ENCODE results near the gene CCDC174.
A peak's percentile ranks its signal among the peaks of the same experiment; 100 is the strongest.
"Not testable (repeated sequence)": the region's sequence is repeated elsewhere in the genome, so short reads cannot be mapped to it uniquely, and the experiment has no call there.

The CCDC174 gene

GRCh38 chr3:14651440-14652251 lies at the start of gene CCDC174:
CCDC174 (plus strand) TSS chr3:14651762; CDS start chr3:14651837, 75 bp downstream.
- DNase-seq: peak; percentile 94

DNA sequence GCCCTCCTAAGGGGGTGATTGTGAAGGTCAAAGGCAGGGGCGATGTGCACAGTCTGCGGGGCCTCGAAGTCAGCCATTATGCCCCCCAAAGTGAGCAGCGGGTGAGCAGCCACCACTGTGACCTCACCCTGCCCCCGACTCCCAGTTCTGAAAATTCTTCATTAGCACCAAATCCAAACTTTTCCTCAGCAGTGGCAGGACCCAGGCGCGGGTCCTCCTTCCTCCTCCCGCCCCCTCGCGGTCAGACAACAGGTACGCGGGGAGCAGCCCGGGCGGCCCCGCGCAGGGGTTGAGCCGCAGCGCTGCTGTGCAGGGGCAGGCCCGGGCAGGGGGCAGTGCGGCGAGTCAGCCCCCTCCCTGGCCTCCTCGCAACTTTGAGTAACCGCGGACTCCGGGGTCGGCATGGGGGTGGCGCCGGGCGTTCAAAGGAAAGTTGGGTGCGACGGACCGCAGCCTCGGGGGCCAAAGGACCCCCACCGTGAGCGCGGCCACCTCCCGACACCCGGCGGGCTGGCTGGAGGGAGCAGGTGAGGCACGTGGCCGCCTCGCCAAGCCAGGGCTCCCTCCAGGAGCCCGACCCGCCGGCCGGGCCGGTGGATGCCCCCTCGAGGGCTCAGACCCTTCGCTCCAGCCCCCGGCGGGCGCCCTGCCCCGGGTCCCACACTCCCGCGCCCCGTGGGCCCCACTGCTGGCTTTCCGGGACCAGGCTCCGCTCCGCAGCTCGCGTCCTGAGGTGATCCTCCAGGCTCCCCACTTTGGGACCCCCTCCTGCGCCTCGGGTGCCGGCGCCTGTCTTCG lies 49.4 kb upstream of the CCDC174 start:
- DNase-seq: no peak

GRCh38 chr3:14602804-14603644 lies 48.5 kb upstream of the CCDC174 start:
- DNase-seq: no peak

DNA sequence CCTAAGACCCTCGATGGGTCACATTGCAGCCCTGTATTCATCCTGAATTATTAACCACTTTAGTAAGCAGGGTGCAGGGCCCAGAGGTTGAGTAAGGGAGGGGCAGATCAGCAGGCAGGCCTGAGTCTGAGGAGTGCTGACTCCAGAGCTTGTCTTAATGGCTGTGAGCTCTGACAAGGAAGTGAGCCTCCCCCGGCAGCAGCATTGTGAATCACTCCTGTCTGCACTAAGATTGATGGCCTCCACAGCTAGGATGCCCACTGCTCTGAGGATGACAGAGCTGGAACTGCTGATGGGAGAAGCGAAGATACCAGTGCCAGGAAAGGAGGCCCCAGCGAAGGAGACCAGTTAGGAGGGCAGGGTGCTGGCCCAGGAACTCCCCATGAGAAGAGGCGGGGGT lies 46.5 kb upstream of the CCDC174 start:
- no peak for DNase-seq

GRCh38 chr3:14605744-14606143 lies 45.8 kb upstream of the CCDC174 start:
- DNase-seq: no peak

GRCh38 chr3:14606669-14607339 lies 44.8 kb upstream of the CCDC174 start:
- DNase-seq: no peak

GRCh38 chr3:14608298-14608697 lies 43.3 kb upstream of the CCDC174 start:
- DNase-seq: no peak

DNA sequence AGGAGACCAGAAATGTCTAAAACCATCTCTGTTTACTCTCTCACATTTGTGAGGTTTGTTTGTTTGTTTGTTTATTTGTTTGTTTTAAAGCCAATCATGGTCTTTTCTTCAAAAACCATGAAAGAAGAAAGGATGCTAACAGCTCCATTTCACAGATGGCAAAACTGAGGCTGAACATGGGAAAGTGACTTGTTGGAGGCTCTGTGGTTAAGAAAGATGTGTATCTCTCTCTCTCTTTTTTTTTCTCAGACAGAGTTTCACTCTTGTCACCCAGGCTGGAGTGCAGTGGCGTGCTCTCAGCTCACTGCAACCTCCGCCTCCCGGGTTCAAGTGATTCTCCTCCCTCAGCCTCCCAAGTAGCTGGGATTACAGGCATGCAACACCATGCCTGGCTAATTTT lies 42.5 kb upstream of the CCDC174 start:
- not testable (repeated sequence) for DNase-seq

DNA sequence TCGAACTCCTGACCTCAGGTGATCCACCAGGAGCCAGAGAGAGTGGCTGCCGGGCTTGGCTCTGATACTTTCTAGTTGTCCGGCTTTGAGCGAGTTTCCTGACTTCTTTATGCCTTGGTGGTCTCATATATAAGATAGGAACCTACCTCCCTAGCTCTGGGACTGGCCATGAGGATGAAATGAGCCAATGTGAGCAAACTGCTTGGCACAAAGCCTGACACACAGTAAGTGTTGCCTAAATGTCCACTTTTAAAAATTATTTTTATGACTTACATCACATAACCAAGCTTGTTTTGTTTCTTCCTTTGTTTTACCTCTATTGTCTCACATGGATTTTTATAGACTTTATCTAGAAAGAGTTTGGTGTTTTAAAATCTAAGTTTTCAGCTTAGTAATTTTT lies 42.1 kb upstream of the CCDC174 start:
- no peak for DNase-seq

GRCh38 chr3:14609941-14610340 lies 41.6 kb upstream of the CCDC174 start:
- no peak for DNase-seq

DNA sequence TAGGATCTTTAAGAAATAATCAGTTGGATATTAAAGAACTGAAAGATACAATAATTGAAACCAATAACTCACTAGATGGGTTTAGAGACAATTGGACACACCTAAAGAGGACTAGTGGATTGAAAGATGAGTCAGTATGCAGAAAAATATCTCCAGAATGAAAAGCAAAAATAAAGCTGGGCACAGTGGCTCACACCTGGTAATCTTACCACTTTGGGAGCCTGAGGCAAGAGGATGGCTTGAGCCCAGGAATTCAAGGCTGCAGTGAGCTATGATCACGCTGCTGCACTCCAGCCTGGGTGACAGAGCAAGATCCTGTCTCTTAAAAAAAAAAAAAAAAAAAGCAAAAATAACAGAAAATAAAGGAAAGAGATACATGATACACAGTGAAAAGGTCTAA lies 37.4 kb upstream of the CCDC174 start:
- DNase-seq: no peak

DNA sequence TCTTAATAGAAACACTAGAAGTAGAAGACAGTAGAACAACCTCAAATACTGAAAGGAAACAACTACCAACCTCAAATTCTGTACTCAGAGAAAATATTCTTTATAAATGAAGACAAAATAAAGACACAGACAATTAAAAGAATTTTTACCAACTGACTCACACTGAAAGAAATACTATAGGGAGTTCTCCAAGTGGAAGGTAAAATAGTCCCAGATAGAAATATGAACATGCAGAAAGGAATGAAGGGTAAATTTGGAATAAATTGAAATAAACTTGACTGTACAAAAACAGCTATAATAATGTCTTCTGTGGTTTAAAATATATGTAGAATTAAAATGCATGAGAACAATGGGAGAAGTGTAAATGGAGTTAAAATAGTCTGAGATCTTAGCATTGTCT lies 36.7 kb upstream of the CCDC174 start:
- DNase-seq: no peak

DNA sequence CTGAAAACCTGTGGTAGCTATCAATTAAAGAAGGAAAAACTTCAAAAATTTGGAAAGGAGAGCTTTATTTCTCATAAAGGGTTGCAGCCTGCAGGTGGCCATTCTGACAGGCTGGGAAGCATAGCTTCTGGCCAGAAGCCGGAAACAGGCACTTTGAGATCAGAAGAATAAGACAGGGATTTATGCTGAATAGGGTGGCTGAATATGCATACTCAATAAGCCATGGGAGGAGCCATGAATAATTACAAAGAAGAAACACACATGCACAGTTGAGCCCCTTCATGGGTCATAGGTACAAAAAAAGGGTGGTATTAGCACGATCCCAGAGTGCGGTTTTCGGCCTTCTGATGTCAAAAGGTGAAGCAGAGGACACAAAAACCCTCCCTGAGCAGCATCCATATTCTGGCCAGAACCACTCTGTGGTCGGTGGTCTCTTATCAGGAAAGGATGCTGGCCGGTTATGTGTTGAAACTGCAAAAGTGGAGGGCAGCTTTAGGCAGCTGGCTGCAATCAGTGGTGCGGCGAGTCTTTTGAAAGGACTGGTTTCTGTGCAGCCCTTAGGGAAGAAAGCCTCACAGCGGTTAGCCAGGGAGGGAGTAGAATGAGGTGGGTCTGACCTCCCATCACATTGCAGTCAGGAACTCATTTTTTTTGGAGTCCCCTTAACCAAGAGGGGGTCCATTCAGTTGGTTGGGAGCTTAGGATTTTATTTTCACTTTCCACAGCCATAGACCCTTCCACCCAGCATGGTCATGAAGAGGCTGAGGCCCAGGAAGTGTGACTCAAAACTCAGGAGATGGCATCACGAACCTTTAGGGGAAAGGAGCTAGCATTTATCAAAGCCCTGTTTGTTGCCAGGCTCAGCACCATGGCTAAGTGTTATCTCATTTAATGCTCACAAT lies 34.7 kb upstream of the CCDC174 start:
- no peak for DNase-seq

DNA sequence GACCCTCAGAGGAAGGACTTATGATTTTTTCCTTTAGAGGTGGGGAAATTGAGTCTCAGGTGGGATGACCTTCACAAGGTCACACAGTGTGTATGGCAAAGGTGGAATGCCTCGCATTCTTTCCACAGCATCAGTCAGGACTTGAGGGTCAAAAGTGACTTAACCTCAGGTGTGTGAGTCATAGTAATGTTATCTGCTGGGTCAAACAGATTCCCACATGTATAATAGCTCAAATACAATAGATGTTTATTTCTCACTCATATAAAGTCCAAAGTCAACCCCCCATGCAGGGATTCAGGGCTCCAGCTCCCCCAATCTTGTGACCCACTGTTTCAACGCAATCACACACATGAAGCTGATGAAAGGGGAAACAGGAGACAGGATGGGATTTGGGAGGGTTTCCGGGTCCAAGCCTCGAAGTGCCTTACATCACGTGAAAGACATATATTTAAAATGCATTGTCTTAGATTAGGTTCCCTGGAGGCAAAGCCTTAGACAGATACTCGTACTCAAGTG lies 34.0 kb upstream of the CCDC174 start:
- DNase-seq: no peak

- DNase-seq: no peak
Observed at GRCh38 chr3:14619605-14620004, 32.0 kb upstream of the CCDC174 start.

- DNase-seq: no peak
Observed at GRCh38 chr3:14620512-14620911, 31.1 kb upstream of the CCDC174 start.

DNA sequence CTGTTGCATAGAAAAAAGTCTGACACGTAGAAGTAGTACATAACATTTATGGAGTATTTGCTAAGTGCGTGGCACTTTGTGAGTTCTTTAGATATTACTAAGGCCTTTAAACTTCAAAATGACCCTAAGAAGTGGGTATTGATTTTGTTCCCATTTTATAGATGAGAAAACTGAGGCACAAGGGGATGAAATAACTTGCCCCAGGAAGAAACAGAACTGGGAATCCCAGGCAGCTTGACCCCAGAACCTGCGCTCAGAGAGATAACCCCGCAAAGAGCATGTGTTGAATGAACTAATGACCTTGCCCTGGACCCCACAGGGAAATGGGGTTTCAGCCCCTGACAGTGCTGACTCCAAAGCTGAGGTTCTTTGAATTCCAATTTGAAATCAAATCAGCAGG lies 30.5 kb upstream of the CCDC174 start:
- DNase-seq: no peak

DNA sequence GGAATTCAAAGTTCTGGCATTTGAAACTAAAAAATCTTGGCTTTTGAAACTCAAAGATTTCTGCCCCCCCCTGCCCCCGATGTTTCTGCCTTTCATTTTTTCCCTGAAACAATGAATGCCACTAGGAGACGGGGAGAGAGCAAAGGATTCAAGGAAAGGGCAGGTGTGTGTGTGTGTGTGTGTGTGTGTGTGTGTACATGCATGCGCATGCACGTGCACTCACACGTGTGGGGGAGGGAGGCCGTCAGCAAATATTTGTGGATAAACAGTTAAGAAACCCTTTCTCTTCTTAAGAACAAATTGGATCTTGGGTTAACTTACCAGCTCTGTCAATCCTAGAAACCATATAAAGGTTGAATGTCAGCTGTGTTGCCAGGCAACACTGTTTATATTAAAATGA lies 29.2 kb upstream of the CCDC174 start:
- DNase-seq: no peak

DNA sequence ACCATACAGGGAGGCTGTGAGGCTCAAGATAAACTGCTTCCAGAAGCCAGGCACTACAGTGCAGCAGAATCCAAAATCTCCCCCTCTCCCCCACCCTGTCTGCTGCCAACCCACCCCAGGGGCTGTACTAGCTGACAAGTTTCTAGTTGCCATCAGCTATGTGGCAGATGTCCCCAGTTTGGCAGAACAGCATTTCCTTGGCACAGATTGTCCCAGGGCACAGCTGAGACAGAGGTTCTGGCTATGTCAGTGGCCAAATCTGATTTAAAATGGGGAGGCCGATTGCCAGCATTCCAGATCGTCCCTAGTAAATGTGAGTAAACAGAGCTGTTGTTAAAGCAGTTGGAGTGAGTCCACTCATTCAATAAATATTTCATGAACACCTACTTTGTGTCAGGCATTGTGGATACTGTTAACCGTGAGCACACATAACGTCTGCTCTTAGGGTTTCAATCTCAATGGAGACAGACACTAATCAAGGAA lies 28.0 kb upstream of the CCDC174 start:
- no peak for DNase-seq

DNA sequence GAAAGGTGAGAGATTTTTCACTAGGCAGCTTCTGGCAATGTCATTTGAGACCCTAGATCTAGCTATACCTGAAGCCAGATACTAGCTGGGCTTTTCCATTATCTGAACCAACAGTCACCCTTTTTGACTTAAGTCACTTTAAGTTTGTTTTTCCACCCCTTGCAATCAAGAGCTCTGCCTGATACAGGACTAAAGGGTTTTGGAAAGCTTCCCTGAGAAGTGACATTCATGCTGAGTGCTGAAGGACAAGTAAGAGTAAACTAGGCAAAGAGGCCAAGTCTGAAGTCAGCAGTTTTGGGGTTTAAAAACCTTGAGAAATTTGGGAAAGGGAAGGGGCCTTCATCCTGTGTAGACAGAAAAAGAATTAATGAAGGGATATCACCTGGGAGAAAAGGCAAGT lies 27.1 kb upstream of the CCDC174 start:
- no peak for DNase-seq

DNA sequence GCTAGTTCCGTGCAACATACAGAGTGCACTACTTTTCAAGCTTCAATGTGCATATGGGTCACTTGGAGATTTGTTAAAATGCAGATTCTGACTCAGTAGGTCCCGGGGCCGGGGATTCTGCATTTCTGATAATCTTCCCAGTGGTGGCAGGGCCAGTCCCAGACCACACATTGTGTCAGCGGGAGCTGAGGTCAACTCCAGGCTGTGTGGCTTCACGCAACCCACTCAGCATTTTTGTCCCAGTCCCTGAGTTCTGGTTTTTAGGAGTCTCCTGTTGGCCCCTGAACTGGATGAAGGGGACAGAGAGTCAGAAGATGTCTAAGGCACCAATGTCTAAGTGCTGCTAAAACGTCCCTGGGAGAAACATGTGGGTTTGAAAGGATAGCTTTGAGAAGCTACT lies 26.1 kb upstream of the CCDC174 start:
- DNase-seq: no peak

All from activated T-cell treated with anti-CD3 and anti-CD28 coated beads for 4 hours (primary cell).